WTC11 (cell line): ENCODE measurements around the gene FHL5. TPM values are rescaled to one million over a fixed set of nuclear protein-coding genes. Genes with fewer than 3 reads are reported as not detected.

Experiments
- ATAC-seq: fragments of 200-7000 bp; cut with Tn5 transposase; 2 replicates; pipeline ENCODE4 v1.10.0; 2021; ENCODE audit warnings: mild to moderate bottlenecking, moderate library complexity
- CTCF ChIA-PET: fragments of 300-600 bp; sonication (Branson Sonifier 250); formaldehyde crosslinking; loops from one replicate; lab custom pipeline; 2021; ENCODE audit warnings: antibody characterized with exemption; lab: Charles Lee
- POLR2A ChIA-PET: fragments of 350-600 bp; sonication (Branson Sonifier 250); formaldehyde crosslinking; loops from one replicate; lab custom pipeline; 2021; ENCODE audit warnings: antibody characterized with exemption; lab: Charles Lee
- DNase-seq: peaks from one replicate; pipeline ENCODE4 v3.0.0; 2021; ENCODE audit warnings: low spot score
- H3K27ac Mint-ChIP-seq: 2 replicates; pipeline ENCODE4 v1.8.0; 2021; ENCODE audit warnings: mixed read lengths
- H3K27me3 Mint-ChIP-seq: 2 replicates; pipeline ENCODE4 v1.8.0; 2021; ENCODE audit warnings: low read depth, mild to moderate bottlenecking, moderate library complexity, mixed read lengths
- H3K36me3 Mint-ChIP-seq: 2 replicates; pipeline ENCODE4 v1.8.0; 2021; ENCODE audit warnings: mixed read lengths
- H3K4me1 Mint-ChIP-seq: 2 replicates; pipeline ENCODE4 v1.8.0; 2022; ENCODE audit warnings: mixed read lengths
- H3K4me3 Mint-ChIP-seq: 2 replicates; pipeline ENCODE4 v1.8.0; 2021; ENCODE audit warnings: mild to moderate bottlenecking, moderate library complexity, mixed read lengths
- H3K9me3 Mint-ChIP-seq: 2 replicates; pipeline ENCODE4 v1.8.0; 2021; ENCODE audit warnings: mixed read lengths
- AR ChIP-seq: fragments of 250-450 bp; sonication (Bioruptor Pico); IDR thresholded peaks from 2 replicates; pipeline ENCODE4 v1.9.0; 2021; ENCODE audit warnings: mild to moderate bottlenecking
- ATF2 ChIP-seq: sonication (generic); formaldehyde crosslinking; IDR thresholded peaks from 2 replicates; pipeline ENCODE4 v1.8.1; 2022; ENCODE audit warnings: low read depth, missing genetic modification reagents, borderline replicate concordance
- ATF6 ChIP-seq: sonication (generic); formaldehyde crosslinking; IDR thresholded peaks from 2 replicates; pipeline ENCODE4 v1.8.1; 2023; ENCODE audit warnings: mild to moderate bottlenecking, missing genetic modification reagents
- CBFB ChIP-seq: sonication (generic); formaldehyde crosslinking; IDR thresholded peaks from 2 replicates; pipeline ENCODE4 v1.8.1; 2022; ENCODE audit warnings: mild to moderate bottlenecking, low read depth, missing genetic modification reagents
- ERG ChIP-seq: fragments of 250-450 bp; sonication (Bioruptor Pico); IDR thresholded peaks from 2 replicates; pipeline ENCODE4 v1.8.0; 2021; ENCODE audit warnings: mild to moderate bottlenecking
- FOXK1 ChIP-seq: sonication (generic); formaldehyde crosslinking; IDR thresholded peaks from 2 replicates; pipeline ENCODE4 v1.8.0; 2022; ENCODE audit warnings: mild to moderate bottlenecking, moderate library complexity, missing genetic modification reagents
- GABPB1 ChIP-seq: sonication (generic); formaldehyde crosslinking; IDR thresholded peaks from 2 replicates; pipeline ENCODE4 v1.8.1; 2023; ENCODE audit warnings: mild to moderate bottlenecking, missing genetic modification reagents
- GRHL2 ChIP-seq: fragments of 250-450 bp; sonication (Bioruptor Pico); IDR thresholded peaks from 2 replicates; pipeline ENCODE4 v1.8.0; 2022; ENCODE audit warnings: mild to moderate bottlenecking, moderate library complexity; ENCODE audit not compliant: insufficient replicate concordance, severe bottlenecking
- HMGXB4 ChIP-seq: sonication (generic); formaldehyde crosslinking; IDR thresholded peaks from 2 replicates; pipeline ENCODE4 v1.8.1; 2023; ENCODE audit warnings: mild to moderate bottlenecking, moderate library complexity, missing genetic modification reagents
- JUN ChIP-seq: sonication (generic); formaldehyde crosslinking; IDR thresholded peaks from 2 replicates; pipeline ENCODE4 v1.8.0; 2023; ENCODE audit warnings: mild to moderate bottlenecking, missing genetic modification reagents
- MLX ChIP-seq: sonication (generic); formaldehyde crosslinking; IDR thresholded peaks from 2 replicates; pipeline ENCODE4 v1.8.1; 2023; ENCODE audit warnings: mild to moderate bottlenecking, missing genetic modification reagents, moderate library complexity
- RELA ChIP-seq: sonication (generic); formaldehyde crosslinking; IDR thresholded peaks from 2 replicates; pipeline ENCODE4 v1.8.1; 2022; ENCODE audit warnings: missing genetic modification reagents, mild to moderate bottlenecking, borderline replicate concordance
- USF1 ChIP-seq: sonication (generic); formaldehyde crosslinking; IDR thresholded peaks from 2 replicates; pipeline ENCODE4 v1.8.0; 2022; ENCODE audit warnings: mild to moderate bottlenecking, missing genetic modification reagents
- ZNF512 ChIP-seq: sonication (generic); formaldehyde crosslinking; IDR thresholded peaks from 2 replicates; pipeline ENCODE4 v1.8.1; 2022; ENCODE audit warnings: missing genetic modification reagents, borderline replicate concordance
- total RNA-seq: library from RNA; stranded (reverse); gene quantifications from 3 replicates; pipeline ENCODE4 v1.2.3, GENCODE V29; 2021

The FHL5 gene
- total RNA-seq, 1 experiment from 2014 or later = not detected

- H3K4me1 Mint-ChIP-seq = no peaks in the 10 kb centered on the region
- H3K27ac Mint-ChIP-seq = no peak overlapping the region
- POLR2A ChIA-PET = no interaction called here
- ATAC-seq (no peak), DNase-seq (no peak)
- CTCF ChIA-PET = no interaction called here
- peaks cover 19% of the 10 kb centered on the region for H3K36me3 Mint-ChIP-seq
- H3K4me3 Mint-ChIP-seq = no peak overlapping the region
- no peaks in the 10 kb centered on the region for H3K27me3 Mint-ChIP-seq
- TF ChIP-seq USF1 (CRISPR knock-in tag) (no peak), MLX (no peak), JUN (CRISPR knock-in tag) (no peak), ERG (no peak)
- H3K9me3 Mint-ChIP-seq = no peaks in the 10 kb centered on the region
Measured at GRCh38 chr6:96542702-96543101, 20.2 kb upstream of the FHL5 start.

GRCh38 chr6:96545882-96546281, 17.0 kb upstream of the FHL5 start:
- TF ChIP-seq ATF2 = no peak
- no peak for TF ChIP-seq GABPB1 (CRISPR knock-in tag)
- no peak for TF ChIP-seq FOXK1 (CRISPR knock-in tag)
- no peak for TF ChIP-seq GRHL2 (CRISPR knock-in tag)
- TF ChIP-seq HMGXB4 (CRISPR knock-in tag) = no peak
- no peak for TF ChIP-seq AR (CRISPR knock-in tag)
- no peak for TF ChIP-seq ZNF512 (CRISPR knock-in tag)
- TF ChIP-seq RELA (CRISPR knock-in tag) = no peak
- TF ChIP-seq CBFB (CRISPR knock-in tag) = no peak
- TF ChIP-seq ATF6 = no peak
- Mint-ChIP-seq H3K27me3 (no peaks in the 10 kb centered on the region), H3K36me3 (peaks cover 16% of the 10 kb centered on the region), H3K27ac (no peak overlapping the region), H3K9me3 (no peaks in the 10 kb centered on the region), H3K4me1 (no peaks in the 10 kb centered on the region), H3K4me3 (no peak overlapping the region)
- CTCF ChIA-PET = no interaction called here
- DNase-seq (no peak), ATAC-seq (no peak)
- POLR2A ChIA-PET = no interaction called here
